Aorta (tissue), 5 donors: ENCODE results near the gene KRT33B. TPM values are rescaled to one million over a fixed set of nuclear protein-coding genes. Genes with fewer than 3 reads are reported as not detected.

Experiments
- ATAC-seq: fragments of 200-7000 bp; cut with Tn5 transposase; one replicate; pipeline ENCODE4 v1.9.1; 2022; ENCODE audit warnings: moderate library complexity; ENCODE audit not compliant: low FRiP score
- DNase-seq, 2 donors: peaks; one replicate each; pipeline ENCODE4 v3.0.0-alpha.2; 2020
- H3K27ac ChIP-seq, 2 donors: one replicate each; pipeline ENCODE4 v1.5.1; 2013; ENCODE audit warnings: low read length in 2 of 2, mild to moderate bottlenecking in 2 of 2, moderate library complexity in 2 of 2, control low read depth in 1 of 2, inconsistent platforms in 1 of 2, low read depth in 1 of 2
- H3K27me3 ChIP-seq, 2 donors: one replicate each; pipeline ENCODE4 v1.6.1; 2013; ENCODE audit warnings: control low read depth in 1 of 2, low read length in 1 of 2, mild to moderate bottlenecking in 1 of 2, moderate library complexity in 1 of 2; ENCODE audit not compliant: insufficient read depth in 2 of 2, control insufficient read depth in 1 of 2
- H3K36me3 ChIP-seq, 2 donors: one replicate each; pipeline ENCODE4 v1.6.1; 2013; ENCODE audit warnings: control low read depth in 1 of 2, low read length in 1 of 2, mild to moderate bottlenecking in 1 of 2; ENCODE audit not compliant: insufficient read depth in 2 of 2, control insufficient read depth in 1 of 2
- H3K4me1 ChIP-seq, 2 donors: one replicate each; pipeline ENCODE4 v1.6.1; 2013; ENCODE audit warnings: low read length in 2 of 2, control low read depth in 1 of 2, mild to moderate bottlenecking in 1 of 2, moderate library complexity in 1 of 2; ENCODE audit not compliant: insufficient read depth in 2 of 2, control insufficient read depth in 1 of 2
- H3K4me3 ChIP-seq, 2 donors: one replicate each; pipeline ENCODE4 v1.5.1; 2013; ENCODE audit warnings: low read length in 2 of 2, control low read depth in 1 of 2, mild to moderate bottlenecking in 1 of 2
- H3K9me3 ChIP-seq: one replicate; pipeline ENCODE4 v1.6.1; 2013; ENCODE audit warnings: mild to moderate bottlenecking, low read length; ENCODE audit not compliant: control insufficient read depth
- WGBS, 2 donors: extraction: QIAGEN DNeasy Blood & Tissue Kit; methylation state at CpG; one replicate each; pipeline ENCODE4 v1.1.7; 2013; 5-methylcytosine and 5-hydroxymethylcytosine counted together
- intact Hi-C, 2 donors: fragments of 100-400 bp; cut with DNase I; formaldehyde crosslinking; loops; one replicate each; pipeline versions ENCODE4 v1.14.2 to v1.15.0; 2022
- polyA plus RNA-seq, 2 donors: library from polyadenylated mRNA; stranded (reverse); fragments of 200-250 nt; gene quantifications; one replicate each; pipeline ENCODE4 v1.2.3, GENCODE V29; 2013
- total RNA-seq, 2 donors: library from RNA; stranded (reverse); fragmentation: NEBNext Ultra II Directional; extraction: Animal tissue kit (Norgen Biotek cat#: 25700); gene quantifications; one replicate each; pipeline ENCODE4 v1.2.1, GENCODE V29; 2021
- donor health status: healthy with polysubstance abuse.
- donor health status: Bipolar disorder and iron deficiency.
- donor health status: DM: no; HTN: no; CAD: no.
- donor health status: DM: no; HTN: no; CAD: no.
- donor health status: DM: yes; HTN: yes; CAD: no.

KRT33B gene
- total and polyA plus RNA-seq, 4 donors, result not detected

- Histone ChIP-seq H3K9me3 (no peaks in the 10 kb centered on the region), H3K27me3 (no peaks in the 10 kb centered on the region), H3K36me3 (no peaks in the 10 kb centered on the region), H3K4me1 (no peaks in the 10 kb centered on the region), H3K27ac (no peak overlapping the region), H3K4me3 (no peak overlapping the region)
- ATAC-seq (no peak), DNase-seq (no peak)
- WGBS, 2 donors, result 93% methylated on average over 20 of the region's 20 CpGs
- intact Hi-C loops, result no loop called here
Observed at GRCh38 chr17:41411072-41411840, 41.6 kb upstream of the KRT33B start.

GRCh38 chr17:41407226-41407625 is 37.6 kb upstream of the KRT33B start:
- no peaks in the 10 kb centered on the region for H3K9me3 ChIP-seq
- H3K27ac ChIP-seq, result no peak overlapping the region
- no peaks in the 10 kb centered on the region for H3K27me3 ChIP-seq
- DNase-seq (no peak), ATAC-seq (no peak)
- H3K4me1 ChIP-seq, result no peaks in the 10 kb centered on the region
- intact Hi-C loops, result no loop called here
- WGBS, 2 donors, result 92% methylated on average over 10 of the region's 10 CpGs
- H3K36me3 ChIP-seq, result no peaks in the 10 kb centered on the region
- H3K4me3 ChIP-seq, result no peak overlapping the region

GRCh38 chr17:41406205-41406604 is 36.6 kb upstream of the KRT33B start:
- no peak overlapping the region for H3K4me3 ChIP-seq
- WGBS, 2 donors, result 48% methylated on average over 5 of the region's 5 CpGs
- H3K27ac ChIP-seq, result no peak overlapping the region
- ATAC-seq (no peak), DNase-seq (no peak)
- no peaks in the 10 kb centered on the region for H3K36me3 ChIP-seq
- no peaks in the 10 kb centered on the region for H3K9me3 ChIP-seq
- H3K4me1 ChIP-seq, result no peaks in the 10 kb centered on the region
- no peaks in the 10 kb centered on the region for H3K27me3 ChIP-seq
- intact Hi-C loops, result no loop called here

- no peak overlapping the region for H3K27ac ChIP-seq
Observed at GRCh38 chr17:41404024-41404671, 34.5 kb upstream of the KRT33B start.

GRCh38 chr17:41403404-41404023 is 33.9 kb upstream of the KRT33B start:
- Histone ChIP-seq H3K9me3 (no peaks in the 10 kb centered on the region), H3K27me3 (no peaks in the 10 kb centered on the region), H3K27ac (no peak overlapping the region), H3K4me3 (no peak overlapping the region), H3K36me3 (no peaks in the 10 kb centered on the region), H3K4me1 (no peaks in the 10 kb centered on the region)
- no peak for DNase-seq
- 69 to 72% methylated on average over 4 of the region's 4 CpGs for WGBS, 2 donors
- intact Hi-C loops, result no loop called here
- no peak for ATAC-seq

More at GRCh38 chr17:41404024-41404671, 34.5 kb upstream of the KRT33B start:
- Histone ChIP-seq H3K4me3 (no peak overlapping the region), H3K27me3 (no peaks in the 10 kb centered on the region), H3K36me3 (no peaks in the 10 kb centered on the region), H3K9me3 (no peaks in the 10 kb centered on the region), H3K4me1 (no peaks in the 10 kb centered on the region)
- 74% methylated on average over 7 of the region's 7 CpGs for WGBS, 2 donors
- intact Hi-C loops, result no loop called here
- DNase-seq (no peak), ATAC-seq (no peak)

GRCh38 chr17:41402161-41402560 is 32.5 kb upstream of the KRT33B start:
- intact Hi-C loops, result no loop called here
- Histone ChIP-seq H3K9me3 (no peaks in the 10 kb centered on the region), H3K36me3 (no peaks in the 10 kb centered on the region), H3K4me3 (no peak overlapping the region), H3K4me1 (no peaks in the 10 kb centered on the region), H3K27ac (no peak overlapping the region), H3K27me3 (no peaks in the 10 kb centered on the region)
- DNase-seq (no peak), ATAC-seq (no peak)
- 83 to 92% methylated on average over 5 of the region's 5 CpGs for WGBS, 2 donors

- no peaks in the 10 kb centered on the region for H3K9me3 ChIP-seq
- H3K27me3 ChIP-seq, result no peaks in the 10 kb centered on the region
- H3K36me3 ChIP-seq, result no peaks in the 10 kb centered on the region
- DNase-seq, result no peak
- no peaks in the 10 kb centered on the region for H3K4me1 ChIP-seq
- no peak for ATAC-seq
- H3K27ac ChIP-seq, result no peak within 1 kb of the TSS
- no peak within 1 kb of the TSS for H3K4me3 ChIP-seq
- 81 to 84% methylated on average over 16 of the region's 16 CpGs for WGBS, 2 donors
- intact Hi-C loops, result no loop called here
Observed at GRCh38 chr17:41396996-41397660, 27.5 kb upstream of the KRT33B start, which contains the start of gene KRT31. KRT31 (minus strand) TSS chr17:41397608; CDS start chr17:41397539, 69 bp downstream.

GRCh38 chr17:41396340-41396739 is 26.7 kb upstream of the KRT33B start:
- ATAC-seq (no peak), DNase-seq (no peak)
- Histone ChIP-seq H3K4me3 (no peak overlapping the region), H3K9me3 (no peaks in the 10 kb centered on the region), H3K4me1 (no peaks in the 10 kb centered on the region), H3K36me3 (no peaks in the 10 kb centered on the region), H3K27ac (no peak overlapping the region), H3K27me3 (no peaks in the 10 kb centered on the region)
- WGBS, 2 donors, result 92 to 93% methylated on average over 7 of the region's 7 CpGs
- intact Hi-C loops, result no loop called here
